Sciatic nerve (tissue), 2 donors: ENCODE measurements around the gene GLUL. TPM values are rescaled to one million over a fixed set of nuclear protein-coding genes. Genes with fewer than 3 reads are reported as not detected.
"Not testable (repeated sequence)": the region's sequence is repeated elsewhere in the genome, so short reads cannot be mapped to it uniquely, and the experiment has no call there.

Source experiments
- ATAC-seq: fragments of 200-7000 bp; cut with Tn5 transposase; one replicate; pipeline ENCODE4 v1.9.1; 2020; ENCODE audit warnings: mild to moderate bottlenecking, moderate library complexity
- DNase-seq: peaks from one replicate; pipeline ENCODE4 v3.0.0-alpha.2; 2020; ENCODE audit warnings: low spot score
- intact Hi-C: fragments of 100-400 bp; cut with DNase I; formaldehyde crosslinking; loops from one replicate; pipeline ENCODE4 v1.14.2; 2022
- total RNA-seq: library from RNA; stranded (reverse); fragmentation: NEBNext Ultra II Directional; extraction: Animal tissue kit (Norgen Biotek cat#: 25700); gene quantifications from one replicate; pipeline ENCODE4 v1.2.1, GENCODE V29; 2021
- donor health status: DM: no; HTN: no; CAD: no.
- donor health status: DM: no; HTN: no; CAD: no.

GLUL gene
- total RNA-seq, 1 donor from 2014 or later = 1,285 TPM

DNA sequence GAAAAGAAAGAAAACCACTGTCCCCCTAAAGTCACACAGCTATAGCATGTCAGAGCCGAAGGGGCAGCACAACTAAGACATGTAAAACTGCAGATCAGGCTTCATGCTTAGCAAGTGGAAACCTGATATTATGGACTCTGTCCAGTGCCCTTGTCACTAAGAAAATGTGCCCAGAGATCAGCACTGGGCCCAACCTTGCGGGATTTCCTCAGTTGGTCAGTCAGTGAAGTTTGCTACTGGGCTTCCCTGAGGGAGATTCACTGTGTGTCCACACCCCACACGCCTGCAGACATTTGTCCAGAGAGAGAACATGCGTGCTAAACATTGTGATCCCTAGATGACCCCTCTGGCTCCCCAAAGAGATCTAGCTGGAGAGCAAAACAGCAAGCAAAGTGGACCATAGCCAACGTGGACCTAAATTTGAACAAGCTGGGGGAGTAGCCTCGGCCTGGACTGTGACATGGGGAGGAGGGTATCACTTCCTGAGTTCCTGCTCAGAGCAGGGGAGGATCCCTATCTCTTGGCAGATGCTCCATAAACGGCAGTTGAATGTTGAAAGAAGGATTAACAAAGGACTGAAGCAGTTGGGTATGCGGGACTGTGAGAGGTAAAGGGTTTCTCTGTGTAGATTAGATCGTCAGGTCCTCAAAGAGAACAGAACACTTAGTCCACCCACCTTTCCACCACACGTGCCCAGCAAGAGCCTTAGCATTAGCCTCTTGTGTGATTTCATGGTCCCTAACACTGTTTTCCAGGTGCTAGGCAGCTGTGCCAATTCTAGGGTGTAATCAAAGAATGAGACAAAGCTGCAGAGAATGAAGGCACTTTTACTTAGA, 53.6 kb downstream of the GLUL start:
- intact Hi-C loops = no loop called here
- DNase-seq (no peak), ATAC-seq (peak; percentile 80)

DNA sequence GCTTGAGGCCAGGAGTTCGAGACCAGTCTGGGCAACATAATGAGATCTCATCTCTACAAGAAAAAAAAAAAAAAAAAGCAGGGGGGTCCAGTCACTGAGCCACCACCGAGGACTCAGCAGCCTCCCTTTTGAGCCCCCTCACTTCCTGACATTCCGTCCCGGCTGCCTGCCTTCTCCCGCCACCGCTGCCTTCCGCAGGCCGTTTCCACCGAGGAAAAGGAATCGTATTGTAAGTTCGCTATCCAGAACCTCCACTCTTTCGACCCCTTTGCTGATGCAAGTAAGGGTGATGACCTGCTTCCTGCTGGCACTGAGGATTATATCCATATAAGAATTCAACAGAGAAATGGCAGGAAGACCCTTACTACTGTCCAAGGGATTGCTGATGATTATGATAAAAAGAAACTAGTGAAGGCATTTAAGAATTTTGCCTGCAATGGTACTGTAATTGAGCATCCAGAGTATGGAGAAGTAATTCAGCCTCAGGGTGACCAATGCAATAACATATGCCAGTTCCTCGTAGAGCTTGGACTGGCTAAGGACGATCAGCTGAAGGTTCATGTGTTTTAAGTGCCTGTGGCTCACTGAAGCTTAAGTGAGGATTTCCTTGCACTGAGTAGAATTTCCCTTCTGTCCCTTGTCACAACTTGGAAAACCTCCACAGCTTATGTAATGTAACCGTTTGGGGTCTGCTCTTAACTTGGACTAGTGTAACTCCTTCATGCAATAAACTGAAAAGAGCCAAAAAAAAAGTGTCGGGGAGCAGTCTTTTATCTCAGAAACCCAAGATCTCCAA, 55.6 kb downstream of the GLUL start:
- intact Hi-C loops = no loop called here
- no peak for ATAC-seq
- DNase-seq = no peak

DNA sequence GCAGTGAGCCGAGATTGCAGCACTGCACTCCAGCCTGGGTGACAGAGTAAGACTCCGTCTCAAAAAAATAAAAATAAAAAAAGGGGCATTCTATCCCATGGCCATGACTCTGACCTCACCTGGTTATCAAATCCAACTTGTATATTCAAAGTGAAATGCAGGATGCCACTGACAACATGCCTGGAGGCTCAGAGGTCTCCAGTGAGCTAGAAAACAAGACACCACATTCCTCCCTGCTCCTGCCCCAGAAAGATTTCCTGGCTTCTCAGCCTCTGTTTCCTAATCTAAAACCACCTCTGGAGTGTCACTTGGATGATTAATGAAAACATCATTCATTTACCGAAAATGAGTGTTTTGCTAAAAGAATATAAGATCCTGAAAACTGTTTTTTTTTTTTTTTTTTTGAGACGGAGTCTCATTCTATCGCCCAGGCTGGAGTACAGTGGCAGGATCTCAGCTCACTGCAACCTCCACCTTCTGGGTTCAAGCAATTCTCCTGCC, 58.5 kb downstream of the GLUL start:
- intact Hi-C loops, ATAC-seq, DNase-seq: not testable (repeated sequence)

DNA sequence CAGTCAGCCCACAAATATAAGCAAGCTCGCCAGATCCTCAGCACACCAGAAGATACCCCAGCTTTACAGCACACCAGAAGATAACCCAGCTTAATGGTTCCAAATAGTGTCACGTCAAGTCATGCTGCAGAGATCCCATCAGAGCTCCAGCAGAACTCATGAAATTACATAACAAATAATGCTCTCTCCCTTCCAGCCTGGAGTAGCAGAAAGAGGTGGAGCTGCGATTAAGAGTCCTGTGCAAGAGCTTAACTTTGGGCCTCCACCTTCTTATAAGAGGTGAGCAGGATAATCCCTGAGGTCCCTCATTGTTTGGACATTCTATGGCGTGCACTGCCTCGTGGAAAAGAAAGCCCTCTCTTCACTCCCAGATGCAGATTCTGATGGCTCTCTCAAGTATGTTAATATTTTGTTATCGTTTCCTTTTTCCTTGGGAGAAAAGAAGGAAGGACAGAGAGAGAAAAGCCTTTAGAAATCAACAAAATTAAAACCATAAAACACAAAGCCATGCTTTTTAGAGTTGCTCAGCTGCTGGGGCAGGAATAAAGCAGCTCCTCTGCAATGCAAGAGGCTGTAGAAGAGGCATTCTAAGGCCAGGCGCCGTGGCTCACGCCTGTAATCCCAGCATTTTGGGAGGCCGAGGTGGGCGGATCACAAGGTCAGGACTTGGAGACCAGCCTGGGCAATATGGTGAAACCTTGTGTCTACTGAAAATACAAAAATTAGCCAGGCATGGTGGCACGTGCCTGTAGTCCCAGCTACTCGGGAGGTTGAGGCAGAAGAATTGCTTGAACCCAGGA, 59.1 kb downstream of the GLUL start:
- DNase-seq (no peak), ATAC-seq (no peak)
- intact Hi-C loops = no loop called here

Other genes with a start within 250 kb of the GLUL start
- not detected for gene TEDDM1, start 8.9 kb upstream of the GLUL start, total RNA-seq
- gene RGSL1, start 58.4 kb upstream of the GLUL start, total RNA-seq = not detected
- gene RNASEL, start 197.5 kb upstream of the GLUL start, total RNA-seq = 11.6 TPM
- 14.1 TPM for gene RGS16, start 212.6 kb upstream of the GLUL start, total RNA-seq